Measurements from ENCODE around the gene CEACAM8. TPM values are rescaled to one million over a fixed set of nuclear protein-coding genes. Genes with fewer than 3 reads are reported as not detected.
"Not testable (repeated sequence)": the region's sequence is repeated elsewhere in the genome, so short reads cannot be mapped to it uniquely, and the experiment has no call there.

Gene CEACAM8
- total RNA-seq, 1 donor from 2014 or later: not detected

DNA sequence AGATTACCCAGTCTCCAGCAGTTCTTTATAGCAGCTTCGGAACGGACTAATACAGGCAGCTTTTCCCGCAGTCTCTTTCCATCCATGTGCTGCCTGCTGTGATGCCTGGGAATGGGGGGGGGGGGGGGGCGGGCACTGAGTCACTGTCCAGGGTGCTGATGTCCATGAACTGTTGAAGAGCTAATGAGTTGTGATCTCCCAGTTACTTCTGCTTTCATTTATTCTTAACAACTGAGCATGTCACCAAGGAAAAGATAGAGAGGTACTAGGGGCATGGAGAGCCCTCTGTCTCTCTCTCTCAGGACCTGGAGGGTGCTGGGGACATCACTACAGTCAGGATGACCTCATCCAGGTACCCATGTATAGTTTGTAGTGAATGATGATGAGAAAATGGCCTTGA, 46.2 kb downstream of the CEACAM8 start:
- Mint-ChIP-seq H3K27me3 (ENCODE audit: insufficient read depth) (peaks cover 8% of the 10 kb centered on the region), H3K4me1 (ENCODE audit: low read depth) (no peaks in the 10 kb centered on the region), H3K27ac (no peak overlapping the region), H3K9me3 (peaks cover 9% of the 10 kb centered on the region), H3K4me3 (no peak overlapping the region), H3K36me3 (ENCODE audit: low read depth) (no peaks in the 10 kb centered on the region)
- no peak for DNase-seq (ENCODE audit: low spot score)
- intact Hi-C loops (cut with micrococcal nuclease): no loop called here

DNA sequence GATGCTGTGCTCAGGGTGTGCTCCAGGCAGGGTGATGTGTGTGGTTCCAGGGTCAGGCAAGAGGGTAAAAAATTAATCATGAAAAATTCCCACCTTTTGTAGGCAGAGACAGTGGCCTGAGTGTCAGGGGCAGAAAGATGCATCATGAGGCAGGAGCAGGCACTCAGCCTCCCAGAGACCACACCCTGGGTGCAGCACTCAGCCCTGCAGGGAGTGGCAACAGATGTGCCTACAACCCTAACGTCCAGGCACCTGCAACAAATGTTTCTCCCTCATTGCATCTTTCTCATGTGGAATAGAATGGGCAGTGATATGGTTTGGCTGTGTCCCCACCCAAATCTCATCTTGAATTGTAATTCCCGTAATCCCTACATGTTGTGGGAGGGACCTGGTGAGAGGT, 46.8 kb downstream of the CEACAM8 start:
- Mint-ChIP-seq H3K27ac (no peak overlapping the region), H3K27me3 (ENCODE audit: insufficient read depth) (peaks cover 9% of the 10 kb centered on the region), H3K36me3 (ENCODE audit: low read depth) (no peaks in the 10 kb centered on the region)

DNA sequence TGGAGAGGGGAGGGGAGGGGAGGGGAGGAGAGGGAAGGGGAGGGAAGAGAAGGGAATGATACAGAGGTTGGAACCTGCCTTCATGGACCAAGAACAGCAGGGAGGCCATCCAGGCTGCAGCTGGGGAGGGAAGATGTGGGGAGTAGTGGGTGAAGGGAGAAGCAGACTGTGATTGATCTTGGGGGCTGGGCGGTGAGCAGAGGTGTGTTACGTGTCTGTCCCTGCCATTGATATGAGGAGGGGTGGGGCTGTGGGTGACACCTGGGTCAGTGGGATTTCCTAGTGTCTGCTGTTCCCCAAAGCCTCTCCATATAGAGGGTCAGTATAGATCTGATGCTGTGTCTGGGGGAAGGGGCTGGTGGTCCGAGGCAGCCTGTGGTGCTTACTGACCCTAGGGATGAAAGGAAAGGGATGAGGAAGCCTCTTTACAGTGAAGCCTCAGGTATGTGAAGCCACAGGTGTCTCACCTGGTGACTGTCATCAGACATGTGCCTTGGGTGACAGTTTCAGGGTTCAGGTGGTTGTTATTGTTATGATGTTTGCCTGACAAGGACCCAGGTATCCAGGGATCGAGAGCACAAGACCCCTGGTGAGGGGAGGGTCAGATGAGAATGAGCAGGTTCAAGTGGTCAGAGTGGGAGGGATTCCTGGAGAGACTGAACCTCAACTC, 47.8 kb downstream of the CEACAM8 start:
- Mint-ChIP-seq H3K36me3 (ENCODE audit: low read depth) (no peaks in the 10 kb centered on the region), H3K27ac (no peak overlapping the region), H3K4me3 (no peak overlapping the region), H3K4me1 (ENCODE audit: low read depth) (no peaks in the 10 kb centered on the region), H3K27me3 (ENCODE audit: insufficient read depth) (peaks cover 9% of the 10 kb centered on the region), H3K9me3 (peaks cover 9% of the 10 kb centered on the region)
- intact Hi-C loops (cut with micrococcal nuclease): no loop called here
- no peak for DNase-seq (ENCODE audit: low spot score)

More for the DNA sequence above, 46.8 kb downstream of the CEACAM8 start:
- no peak for DNase-seq (ENCODE audit: low spot score)
- intact Hi-C loops (cut with micrococcal nuclease): no loop called here
- no peak overlapping the region for H3K4me3 Mint-ChIP-seq
- H3K4me1 Mint-ChIP-seq (ENCODE audit: low read depth): no peaks in the 10 kb centered on the region
- H3K9me3 Mint-ChIP-seq: peaks cover 9% of the 10 kb centered on the region

DNA sequence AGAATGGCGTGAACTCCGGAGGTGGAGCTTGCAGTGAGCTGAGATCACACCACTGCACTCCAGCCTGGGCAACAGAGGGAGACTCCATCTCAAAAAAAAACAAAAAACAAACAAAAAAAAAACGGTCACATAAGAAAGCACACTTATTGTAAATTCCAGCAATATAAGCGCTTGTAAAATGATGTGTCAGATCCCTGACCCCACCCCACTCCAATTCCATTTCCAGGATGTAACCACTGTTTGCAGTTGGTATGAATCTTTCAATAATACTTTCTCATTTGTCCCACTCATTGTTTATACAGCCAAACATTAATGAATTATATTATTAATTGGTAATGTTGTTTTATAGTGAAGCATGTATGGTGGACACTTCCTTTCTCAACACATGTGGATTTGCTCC, 50.6 kb downstream of the CEACAM8 start:
- Mint-ChIP-seq H3K4me1 (ENCODE audit: low read depth) (no peaks in the 10 kb centered on the region), H3K4me3 (no peak overlapping the region), H3K27me3 (ENCODE audit: insufficient read depth) (peaks cover 5% of the 10 kb centered on the region), H3K36me3 (ENCODE audit: low read depth) (no peaks in the 10 kb centered on the region), H3K27ac (no peak overlapping the region), H3K9me3 (peaks cover 5% of the 10 kb centered on the region)
- intact Hi-C loops (cut with micrococcal nuclease): no loop called here
- no peak for DNase-seq (ENCODE audit: low spot score)

GRCh38 chr19:42542791-42543190, 51.9 kb downstream of the CEACAM8 start:
- Mint-ChIP-seq H3K4me1 (ENCODE audit: low read depth) (no peaks in the 10 kb centered on the region), H3K9me3 (no peaks in the 10 kb centered on the region), H3K4me3 (no peak overlapping the region), H3K27ac (no peak overlapping the region), H3K36me3 (ENCODE audit: low read depth) (no peaks in the 10 kb centered on the region), H3K27me3 (ENCODE audit: insufficient read depth) (peaks cover 5% of the 10 kb centered on the region)
- DNase-seq (ENCODE audit: low spot score): no peak
- intact Hi-C loops (cut with micrococcal nuclease): no loop called here

GRCh38 chr19:42540071-42540553, 54.6 kb downstream of the CEACAM8 start:
- no peak overlapping the region for H3K4me3 Mint-ChIP-seq

GRCh38 chr19:42538841-42539709, 55.6 kb downstream of the CEACAM8 start:
- intact Hi-C loops (cut with micrococcal nuclease): no loop called here
- no peaks in the 10 kb centered on the region for H3K9me3 Mint-ChIP-seq
- no peak for DNase-seq (ENCODE audit: low spot score)
- H3K27ac Mint-ChIP-seq: no peak overlapping the region
- H3K4me3 Mint-ChIP-seq: no peak overlapping the region
- no peaks in the 10 kb centered on the region for H3K4me1 Mint-ChIP-seq (ENCODE audit: low read depth)
- peaks cover 4% of the 10 kb centered on the region for H3K27me3 Mint-ChIP-seq (ENCODE audit: insufficient read depth)
- H3K36me3 Mint-ChIP-seq (ENCODE audit: low read depth): no peaks in the 10 kb centered on the region

More at GRCh38 chr19:42540071-42540553, 54.6 kb downstream of the CEACAM8 start:
- Mint-ChIP-seq H3K9me3 (no peaks in the 10 kb centered on the region), H3K27ac (no peak overlapping the region), H3K27me3 (ENCODE audit: insufficient read depth) (peaks cover 3% of the 10 kb centered on the region), H3K4me1 (ENCODE audit: low read depth) (no peaks in the 10 kb centered on the region), H3K36me3 (ENCODE audit: low read depth) (no peaks in the 10 kb centered on the region)
- intact Hi-C loops (cut with micrococcal nuclease): no loop called here
- DNase-seq (ENCODE audit: low spot score): no peak

DNA sequence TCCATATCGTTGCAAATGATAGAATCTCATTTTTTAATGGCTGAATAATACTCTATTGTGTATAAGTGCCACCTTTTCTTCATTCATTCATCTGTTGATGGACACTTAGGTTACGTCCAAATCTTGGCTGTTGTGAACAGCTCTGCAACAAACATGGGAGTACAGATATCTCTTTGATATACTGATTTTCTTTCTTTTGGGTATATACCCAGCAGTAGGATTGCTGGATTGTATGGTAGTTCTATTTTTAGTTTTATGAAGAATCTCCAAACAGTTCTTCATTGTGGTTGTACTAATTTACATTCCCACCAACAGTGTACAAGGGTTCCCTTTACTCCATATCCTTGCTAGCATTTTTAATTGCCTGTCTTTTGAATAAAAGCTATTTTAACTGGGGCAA, 59.4 kb downstream of the CEACAM8 start:
- not testable (repeated sequence) for DNase-seq (ENCODE audit: low spot score)

DNA sequence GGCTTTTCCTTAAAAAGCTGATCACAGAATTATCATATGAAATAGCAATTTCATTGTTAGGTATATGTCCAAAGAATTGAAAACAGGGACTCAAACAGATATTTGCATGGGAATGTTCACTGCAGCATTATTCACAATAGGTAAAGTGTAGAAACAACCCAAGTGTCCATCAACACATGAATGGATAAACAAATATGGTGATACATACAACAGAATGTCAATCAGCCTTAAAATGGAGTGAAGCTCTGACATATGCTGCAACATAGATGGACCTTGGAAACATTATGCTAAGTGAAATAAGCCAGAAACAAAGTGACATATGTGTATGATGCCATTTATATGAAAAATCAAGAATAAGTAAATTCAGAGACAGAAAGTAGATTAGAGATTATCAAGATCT, 60.3 kb downstream of the CEACAM8 start:
- peaks cover 5% of the 10 kb centered on the region for H3K4me1 Mint-ChIP-seq (ENCODE audit: low read depth)
- DNase-seq (ENCODE audit: low spot score): no peak
- intact Hi-C loops (cut with micrococcal nuclease): no loop called here
- H3K4me3 Mint-ChIP-seq: no peak overlapping the region
- H3K27me3 Mint-ChIP-seq (ENCODE audit: insufficient read depth): peaks cover 5% of the 10 kb centered on the region
- H3K9me3 Mint-ChIP-seq: no peaks in the 10 kb centered on the region
- no peaks in the 10 kb centered on the region for H3K36me3 Mint-ChIP-seq (ENCODE audit: low read depth)
- H3K27ac Mint-ChIP-seq: no peak overlapping the region

More for the DNA sequence above, 59.4 kb downstream of the CEACAM8 start:
- H3K4me1 Mint-ChIP-seq (ENCODE audit: low read depth); H3K27ac Mint-ChIP-seq; H3K36me3 Mint-ChIP-seq (ENCODE audit: low read depth); H3K4me3 Mint-ChIP-seq; H3K27me3 Mint-ChIP-seq (ENCODE audit: insufficient read depth); H3K9me3 Mint-ChIP-seq; intact Hi-C loops (cut with micrococcal nuclease): not testable (repeated sequence)

- Mint-ChIP-seq H3K27me3 (ENCODE audit: insufficient read depth) (peaks cover 5% of the 10 kb centered on the region), H3K36me3 (ENCODE audit: low read depth) (no peaks in the 10 kb centered on the region), H3K27ac (no peak overlapping the region), H3K4me3 (no peak overlapping the region), H3K4me1 (ENCODE audit: low read depth) (peaks cover 20% of the 10 kb centered on the region), H3K9me3 (no peaks in the 10 kb centered on the region)
- no peak for DNase-seq (ENCODE audit: low spot score)
- intact Hi-C loops (cut with micrococcal nuclease): no loop called here
Observed at GRCh38 chr19:42532891-42533290, 61.8 kb downstream of the CEACAM8 start.

GRCh38 chr19:42531313-42531712, 63.4 kb downstream of the CEACAM8 start:
- Mint-ChIP-seq H3K27me3 (ENCODE audit: insufficient read depth) (peaks cover 5% of the 10 kb centered on the region), H3K9me3 (no peaks in the 10 kb centered on the region), H3K4me1 (ENCODE audit: low read depth) (peaks cover 30% of the 10 kb centered on the region), H3K36me3 (ENCODE audit: low read depth) (no peaks in the 10 kb centered on the region), H3K4me3 (no peak overlapping the region), H3K27ac (no peak overlapping the region)
- intact Hi-C loops (cut with micrococcal nuclease): no loop called here
- no peak for DNase-seq (ENCODE audit: low spot score)
